ENCODE results near the gene TMEM213.

TMEM213 gene

GRCh38 chr7:138881579-138882188 lies 83.9 kb downstream of the TMEM213 start:
- Histone ChIP-seq H4K20me1 (ENCODE audit: insufficient read depth, low read length) (no peaks in the 10 kb centered on the region), H3K4me3 (ENCODE audit: low read length) (no peak overlapping the region), H3K27me3 (replicated peaks; ENCODE audit: insufficient read depth, low read length) (no peaks in the 10 kb centered on the region), H3K9ac (ENCODE audit: low read length) (no peak overlapping the region), H3K27ac (ENCODE audit: low read length) (no peak overlapping the region), H3F3A (ENCODE audit: insufficient read depth, low read length) (no peaks in the 10 kb centered on the region), H3K4me2 (ENCODE audit: low read depth, low read length) (no peak overlapping the region), H3K4me1 (ENCODE audit: low read length) (no peaks in the 10 kb centered on the region), H3K79me2 (ENCODE audit: low read length) (no peaks in the 10 kb centered on the region), H3K9me3 (replicated peaks; ENCODE audit: insufficient read depth, low read length) (no peaks in the 10 kb centered on the region), H3K36me3 (replicated peaks; ENCODE audit: insufficient read depth, low read length) (no peaks in the 10 kb centered on the region), H3K9me2 (replicated peaks; ENCODE audit: insufficient read depth, low read length) (no peaks in the 10 kb centered on the region), H2AFZ (ENCODE audit: low read length) (no peak overlapping the region)
- TF ChIP-seq EZH2phosphoT487 (IDR thresholded peaks at IDR 0.05; ENCODE audit: low read length) (no peak), EZH2 (optimal IDR thresholded peaks at IDR 0.05; ENCODE audit: low read depth, low read length) (no peak), CTCF (IDR thresholded peaks at IDR 0.05; ENCODE audit: low read length) (no peak)
- no peak for DNase-seq

- Histone ChIP-seq H3K4me1 (ENCODE audit: low read length) (no peaks in the 10 kb centered on the region), H3K4me2 (ENCODE audit: low read depth, low read length) (no peak overlapping the region), H3K36me3 (replicated peaks; ENCODE audit: insufficient read depth, low read length) (no peaks in the 10 kb centered on the region), H3F3A (ENCODE audit: insufficient read depth, low read length) (no peaks in the 10 kb centered on the region), H3K9ac (ENCODE audit: low read length) (no peak overlapping the region), H3K4me3 (ENCODE audit: low read length) (no peak overlapping the region), H3K9me3 (replicated peaks; ENCODE audit: insufficient read depth, low read length) (no peaks in the 10 kb centered on the region), H2AFZ (ENCODE audit: low read length) (no peak overlapping the region), H3K79me2 (ENCODE audit: low read length) (no peaks in the 10 kb centered on the region), H3K9me2 (replicated peaks; ENCODE audit: insufficient read depth, low read length) (no peaks in the 10 kb centered on the region), H3K27me3 (replicated peaks; ENCODE audit: insufficient read depth, low read length) (no peaks in the 10 kb centered on the region), H3K27ac (ENCODE audit: low read length) (no peak overlapping the region), H4K20me1 (ENCODE audit: insufficient read depth, low read length) (no peaks in the 10 kb centered on the region)
- no peak for TF ChIP-seq EZH2 (optimal IDR thresholded peaks at IDR 0.05; ENCODE audit: low read depth, low read length)
- no peak for TF ChIP-seq CTCF (IDR thresholded peaks at IDR 0.05; ENCODE audit: low read length)
- TF ChIP-seq EZH2phosphoT487 (IDR thresholded peaks at IDR 0.05; ENCODE audit: low read length), result no peak
- DNase-seq, result no peak
Measured at GRCh38 chr7:138882249-138882648, 84.5 kb downstream of the TMEM213 start.

DNA sequence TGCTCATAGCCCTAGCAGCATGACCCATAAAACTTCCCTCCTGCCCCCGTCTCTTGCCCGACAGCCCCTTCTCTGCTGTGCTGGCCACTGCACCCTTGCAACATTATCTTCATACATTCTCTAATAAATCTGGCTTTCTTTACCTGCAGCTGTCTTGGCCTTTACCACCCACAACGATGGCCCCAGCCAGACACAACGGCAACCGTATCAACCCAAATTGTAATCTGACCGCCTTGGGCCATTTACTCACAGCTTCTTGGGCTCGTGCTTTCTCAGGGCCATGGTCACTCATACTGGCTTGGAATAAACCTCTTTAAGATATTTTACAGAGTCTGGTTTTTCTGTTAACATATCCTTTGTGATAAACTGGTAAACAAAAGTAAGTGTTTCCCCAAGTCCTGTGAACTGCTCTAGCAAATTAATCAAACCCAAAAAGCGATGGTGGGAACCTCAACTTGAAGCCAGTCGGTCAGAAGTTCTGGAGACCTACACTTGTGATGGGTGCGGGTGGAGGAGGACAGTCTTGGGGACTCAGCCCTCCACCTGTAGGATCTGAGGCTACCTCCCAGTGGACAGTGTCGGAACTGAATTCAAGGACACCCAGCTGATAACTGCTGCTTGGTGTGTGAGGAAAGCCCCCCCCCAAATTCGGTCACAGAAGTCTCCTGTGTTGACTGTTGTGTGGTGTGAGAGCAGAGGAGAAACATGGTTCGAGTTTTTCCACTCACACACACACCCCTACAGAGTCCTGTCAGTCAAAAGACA lies 87.8 kb downstream of the TMEM213 start:
- DNase-seq, result peak; percentile 19
- TF ChIP-seq CTCF (IDR thresholded peaks at IDR 0.05; ENCODE audit: low read length) (peak; percentile 29; the same call in 1 of the 2 replicates), EZH2 (optimal IDR thresholded peaks at IDR 0.05; ENCODE audit: low read depth, low read length) (no peak)
- Histone ChIP-seq H3K9me2 (replicated peaks; ENCODE audit: insufficient read depth, low read length) (no peaks in the 10 kb centered on the region), H3K9ac (ENCODE audit: low read length) (no peak overlapping the region), H3F3A (ENCODE audit: insufficient read depth, low read length) (no peaks in the 10 kb centered on the region), H3K27ac (ENCODE audit: low read length) (no peak overlapping the region), H3K9me3 (replicated peaks; ENCODE audit: insufficient read depth, low read length) (no peaks in the 10 kb centered on the region), H3K4me3 (ENCODE audit: low read length) (no peak overlapping the region), H3K36me3 (replicated peaks; ENCODE audit: insufficient read depth, low read length) (no peaks in the 10 kb centered on the region), H3K4me2 (ENCODE audit: low read depth, low read length) (no peak overlapping the region), H3K27me3 (replicated peaks; ENCODE audit: insufficient read depth, low read length) (no peaks in the 10 kb centered on the region), H4K20me1 (ENCODE audit: insufficient read depth, low read length) (no peaks in the 10 kb centered on the region), H3K79me2 (ENCODE audit: low read length) (no peaks in the 10 kb centered on the region), H3K4me1 (ENCODE audit: low read length) (no peaks in the 10 kb centered on the region), H2AFZ (ENCODE audit: low read length) (no peak overlapping the region)
